GM19023 (cell line): ENCODE results near the gene ABHD8.

Experiments
- ATAC-seq: cut with Tn5 transposase; IDR thresholded peaks from one replicate; pipeline ENCODE4 v1.9.1; 2021; ENCODE audit warnings: mild to moderate bottlenecking, moderate library complexity; ENCODE audit not compliant: unreplicated experiment

ABHD8 gene

GRCh38 chr19:17268754-17269153 is 34.5 kb downstream of the ABHD8 start:
- no peak for ATAC-seq

GRCh38 chr19:17266975-17267788 is 36.0 kb downstream of the ABHD8 start, which contains the start of gene BABAM1:
BABAM1 (plus strand) TSS chr19:17267443; CDS start chr19:17268807, 1,364 bp downstream.
- ATAC-seq, result peak; percentile 92

- no peak for ATAC-seq
These were observed 36.6 kb downstream of the ABHD8 start for GRCh38 chr19:17266589-17266974.

GRCh38 chr19:17266026-17266425 is 37.2 kb downstream of the ABHD8 start:
- no peak for ATAC-seq

GRCh38 chr19:17264641-17264979 is 38.6 kb downstream of the ABHD8 start, which contains the start of gene USHBP1:
USHBP1 (minus strand) TSS chr19:17264745; CDS start chr19:17264299, 446 bp downstream.
- no peak for ATAC-seq

GRCh38 chr19:17263712-17264640 is 39.2 kb downstream of the ABHD8 start:
- ATAC-seq, result no peak

- no peak for ATAC-seq
These were observed 40.7 kb downstream of the ABHD8 start for GRCh38 chr19:17262557-17262956.

GRCh38 chr19:17260842-17261325 is 42.3 kb downstream of the ABHD8 start:
- ATAC-seq, result peak; percentile 72

GRCh38 chr19:17259934-17260333 is 43.3 kb downstream of the ABHD8 start:
- no peak for ATAC-seq

GRCh38 chr19:17259118-17259780 is 44.0 kb downstream of the ABHD8 start:
- ATAC-seq, result no peak

- ATAC-seq, result no peak
These were observed 47.1 kb downstream of the ABHD8 start for GRCh38 chr19:17256130-17256529.

- no peak for ATAC-seq
These were observed 48.0 kb downstream of the ABHD8 start for GRCh38 chr19:17255150-17255621.

GRCh38 chr19:17254636-17255035 is 48.6 kb downstream of the ABHD8 start:
- ATAC-seq, result no peak

- no peak for ATAC-seq
These were observed 53.2 kb downstream of the ABHD8 start for GRCh38 chr19:17249887-17250548.

GRCh38 chr19:17248011-17248776 is 55.0 kb downstream of the ABHD8 start:
- no peak for ATAC-seq

- no peak for ATAC-seq
These were observed 56.4 kb downstream of the ABHD8 start for GRCh38 chr19:17246681-17247425.

- peak; percentile 12 for ATAC-seq
These were observed 57.7 kb downstream of the ABHD8 start, which contains the start of gene NR2F6 for GRCh38 chr19:17245535-17245984. NR2F6 (minus strand) TSS chr19:17245919; CDS start chr19:17245220, 699 bp downstream.
